GM10266 (cell line): ENCODE data around the gene STXBP4.

Source experiments
- DNase-seq: peaks from one replicate; pipeline ENCODE4 v3.0.0; 2012; ENCODE audit errors: extremely low spot score
- TF ChIP-seq, protein P1 (sequence below): IDR thresholded peaks from 2 replicates; pipeline ENCODE4 v1.5.1; 2012; ENCODE audit warnings: mild to moderate bottlenecking, low read depth; ENCODE audit not compliant: control insufficient read depth, insufficient read depth; ENCODE audit errors: missing control alignments

The STXBP4 gene

DNA sequence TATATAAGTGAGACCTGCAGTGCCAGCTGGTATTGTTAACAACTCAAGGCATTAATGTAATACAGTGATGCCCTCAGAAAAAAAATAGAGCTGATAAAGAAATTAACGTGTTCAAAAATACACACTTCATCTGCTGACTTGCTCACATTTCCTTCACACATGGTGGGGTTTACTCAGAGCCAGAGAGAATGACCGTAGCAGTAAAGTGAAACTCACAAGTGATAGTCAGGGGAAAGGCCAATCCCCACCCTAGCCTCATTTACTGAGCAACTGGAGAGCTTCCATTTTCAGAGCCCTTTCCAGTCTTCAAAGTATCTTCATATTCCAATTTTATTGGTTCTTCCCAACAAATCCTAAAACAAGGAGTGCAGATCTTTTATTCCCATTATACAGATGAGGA is 222.2 kb downstream of the STXBP4 start:
- TF ChIP-seq, protein P1, sequence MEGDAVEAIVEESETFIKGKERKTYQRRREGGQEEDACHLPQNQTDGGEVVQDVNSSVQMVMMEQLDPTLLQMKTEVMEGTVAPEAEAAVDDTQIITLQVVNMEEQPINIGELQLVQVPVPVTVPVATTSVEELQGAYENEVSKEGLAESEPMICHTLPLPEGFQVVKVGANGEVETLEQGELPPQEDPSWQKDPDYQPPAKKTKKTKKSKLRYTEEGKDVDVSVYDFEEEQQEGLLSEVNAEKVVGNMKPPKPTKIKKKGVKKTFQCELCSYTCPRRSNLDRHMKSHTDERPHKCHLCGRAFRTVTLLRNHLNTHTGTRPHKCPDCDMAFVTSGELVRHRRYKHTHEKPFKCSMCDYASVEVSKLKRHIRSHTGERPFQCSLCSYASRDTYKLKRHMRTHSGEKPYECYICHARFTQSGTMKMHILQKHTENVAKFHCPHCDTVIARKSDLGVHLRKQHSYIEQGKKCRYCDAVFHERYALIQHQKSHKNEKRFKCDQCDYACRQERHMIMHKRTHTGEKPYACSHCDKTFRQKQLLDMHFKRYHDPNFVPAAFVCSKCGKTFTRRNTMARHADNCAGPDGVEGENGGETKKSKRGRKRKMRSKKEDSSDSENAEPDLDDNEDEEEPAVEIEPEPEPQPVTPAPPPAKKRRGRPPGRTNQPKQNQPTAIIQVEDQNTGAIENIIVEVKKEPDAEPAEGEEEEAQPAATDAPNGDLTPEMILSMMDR: no peak
- no peak for DNase-seq

DNA sequence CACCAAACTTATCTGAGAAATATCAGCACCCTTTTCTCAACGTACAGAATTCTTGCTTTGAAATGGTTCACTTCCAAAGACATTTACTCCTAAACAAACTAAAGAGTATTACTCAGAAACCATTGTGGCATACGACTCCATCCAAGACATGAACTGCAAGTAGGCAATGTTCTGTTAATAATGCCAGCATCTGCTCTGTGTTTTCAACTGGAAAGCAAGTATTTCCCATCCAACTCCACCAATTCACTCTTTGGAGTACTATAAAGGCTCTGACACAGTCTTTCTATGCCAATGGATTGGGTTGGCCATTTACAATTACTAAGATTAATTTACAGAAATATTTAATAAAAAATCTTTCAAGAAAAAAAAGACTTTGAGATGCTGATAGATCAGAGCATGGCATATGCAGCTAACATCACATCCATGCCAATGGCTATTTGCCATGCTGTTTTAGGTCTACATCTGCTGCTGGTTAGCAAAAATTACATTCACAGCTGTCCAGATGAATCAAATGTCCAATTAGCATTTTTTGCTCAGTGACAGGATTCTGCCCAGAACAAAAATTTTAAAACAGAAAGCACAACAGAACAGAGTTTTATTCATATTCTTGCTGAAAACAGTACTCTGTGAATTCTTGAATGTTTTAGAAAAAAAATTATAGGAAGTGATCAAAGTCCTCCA is 230.3 kb downstream of the STXBP4 start:
- DNase-seq: no peak
- TF ChIP-seq, protein P1: no peak

DNA sequence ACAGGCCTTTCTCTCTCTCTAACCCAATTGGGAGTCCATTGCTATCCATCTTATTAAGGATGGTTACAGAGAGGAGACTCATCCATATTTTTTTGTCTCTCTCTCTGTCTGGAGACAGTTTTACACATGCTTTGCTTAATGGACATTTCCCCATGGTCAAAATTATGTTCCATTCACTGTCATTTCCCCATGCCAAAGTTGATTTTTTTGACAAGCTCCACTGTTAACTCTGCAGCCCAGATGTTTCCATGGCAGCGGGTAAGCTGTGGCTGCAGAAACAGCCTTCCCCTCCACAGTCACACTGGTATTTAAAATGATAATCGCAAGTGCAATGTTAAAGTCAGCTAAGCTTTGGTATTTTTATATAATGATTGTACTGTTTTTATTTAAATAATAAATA is 232.3 kb downstream of the STXBP4 start:
- TF ChIP-seq, protein P1: no peak
- DNase-seq: no peak

DNA sequence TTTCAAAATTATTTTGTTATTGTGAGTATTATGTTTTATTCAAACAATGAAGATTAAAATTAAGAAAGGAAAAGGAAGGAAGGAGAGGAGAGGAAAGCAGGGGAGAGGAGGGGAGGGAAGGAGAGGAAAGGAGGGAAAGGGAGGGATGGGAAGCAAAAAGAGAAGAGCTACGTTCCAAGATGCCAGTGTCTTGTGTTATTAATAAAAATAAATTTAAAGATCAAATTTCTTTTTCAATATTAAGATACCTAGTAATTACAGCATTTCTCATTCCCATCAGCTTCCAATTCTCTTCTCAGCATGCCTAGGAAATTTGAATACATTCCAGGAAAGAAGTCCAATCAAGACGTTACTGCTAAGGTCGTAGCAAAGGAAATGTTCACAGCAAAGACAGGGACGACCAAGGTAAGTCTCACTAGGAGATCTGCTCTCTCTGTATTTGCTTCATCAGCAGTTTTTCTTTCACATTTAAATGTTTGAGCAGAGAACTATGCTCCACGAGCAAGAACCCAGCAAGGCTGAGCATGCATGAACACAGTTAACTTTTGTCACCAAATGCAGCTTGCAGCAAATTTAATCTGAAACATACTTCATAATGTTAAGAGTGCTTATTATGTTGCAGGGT is 232.9 kb downstream of the STXBP4 start:
- TF ChIP-seq, protein P1: no peak
- no peak for DNase-seq

DNA sequence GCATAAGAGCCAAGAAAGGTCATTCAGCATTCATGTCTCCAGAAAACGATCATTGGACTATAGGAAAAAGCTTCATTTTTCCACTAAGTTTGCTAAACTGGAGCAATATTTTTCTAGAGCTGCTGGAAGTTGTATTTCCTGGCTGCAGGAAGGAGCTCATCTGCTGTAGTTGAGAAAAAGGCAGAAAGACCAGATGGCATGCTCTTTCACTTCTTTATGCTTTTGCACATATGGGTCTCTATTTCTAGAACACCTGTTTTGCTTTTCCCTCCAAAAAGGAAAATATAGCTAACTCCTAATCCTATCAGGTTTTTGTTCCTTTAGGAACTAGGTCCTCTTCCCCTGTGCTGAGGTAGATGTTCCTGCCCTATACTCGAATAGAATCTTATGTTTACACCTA is 234.3 kb downstream of the STXBP4 start:
- TF ChIP-seq, protein P1: no peak
- no peak for DNase-seq

DNA sequence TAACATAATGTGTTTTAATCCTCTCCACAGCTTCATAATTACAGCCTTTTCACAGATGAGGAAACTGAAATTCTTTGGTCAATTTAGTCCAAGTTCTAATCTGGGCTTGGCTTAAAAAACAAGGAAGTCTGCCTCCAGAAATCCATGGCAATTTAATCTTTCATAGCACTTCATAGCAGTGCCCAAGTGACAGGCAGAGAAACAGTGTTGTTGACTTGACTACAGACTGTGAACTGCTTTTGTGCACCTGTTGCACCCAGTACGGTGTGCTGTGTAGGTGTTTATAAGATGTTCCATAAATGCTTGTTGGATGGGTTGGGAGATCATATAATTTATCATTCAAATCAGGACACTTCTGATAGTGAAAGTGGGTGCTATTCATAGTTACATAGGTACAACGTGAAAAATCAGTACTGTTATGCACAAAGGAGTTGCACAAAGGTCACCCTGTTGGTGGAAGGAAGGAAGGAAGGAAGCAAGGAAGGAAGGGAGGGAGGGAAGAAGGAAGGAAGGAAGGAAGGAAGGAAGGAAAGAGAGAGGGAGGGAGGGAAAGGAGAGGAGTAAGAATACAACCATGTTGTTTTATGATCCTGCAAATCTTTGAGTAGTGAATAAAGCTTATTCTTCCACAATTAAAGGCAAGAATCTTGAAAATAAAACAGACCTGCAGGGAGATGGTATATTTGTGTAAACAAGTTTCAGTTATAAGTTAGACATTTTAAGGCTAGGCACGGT is 239.7 kb downstream of the STXBP4 start:
- TF ChIP-seq, protein P1: no peak

DNA sequence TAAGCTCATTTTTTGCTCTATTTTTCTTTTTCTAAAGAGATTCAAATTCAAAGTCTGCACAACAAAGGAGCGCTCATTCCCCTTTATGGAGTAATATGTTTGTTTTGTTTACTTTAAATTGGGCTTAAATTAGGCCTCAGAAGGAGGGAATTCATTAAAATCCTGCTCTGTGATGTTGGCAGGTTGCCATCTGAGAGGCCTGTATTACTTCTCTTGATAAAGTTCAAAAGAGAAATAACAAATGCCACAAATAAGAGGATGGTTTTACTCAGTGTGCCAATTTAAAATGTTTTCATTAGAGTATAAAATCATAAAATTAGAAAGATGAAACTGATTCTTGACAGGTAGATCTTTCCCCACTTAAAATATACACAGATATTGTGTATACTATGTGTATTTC is 241.7 kb downstream of the STXBP4 start:
- DNase-seq: no peak
- TF ChIP-seq, protein P1: no peak

More for the DNA sequence above, 239.7 kb downstream of the STXBP4 start:
- no peak for DNase-seq
